ENCODE measurements around the gene ARID3C. TPM values are rescaled to one million over a fixed set of nuclear protein-coding genes. Genes with fewer than 3 reads are reported as not detected.

Gene ARID3C
- total RNA-seq, 1 experiment from 2014 or later: 0.42 TPM

DNA sequence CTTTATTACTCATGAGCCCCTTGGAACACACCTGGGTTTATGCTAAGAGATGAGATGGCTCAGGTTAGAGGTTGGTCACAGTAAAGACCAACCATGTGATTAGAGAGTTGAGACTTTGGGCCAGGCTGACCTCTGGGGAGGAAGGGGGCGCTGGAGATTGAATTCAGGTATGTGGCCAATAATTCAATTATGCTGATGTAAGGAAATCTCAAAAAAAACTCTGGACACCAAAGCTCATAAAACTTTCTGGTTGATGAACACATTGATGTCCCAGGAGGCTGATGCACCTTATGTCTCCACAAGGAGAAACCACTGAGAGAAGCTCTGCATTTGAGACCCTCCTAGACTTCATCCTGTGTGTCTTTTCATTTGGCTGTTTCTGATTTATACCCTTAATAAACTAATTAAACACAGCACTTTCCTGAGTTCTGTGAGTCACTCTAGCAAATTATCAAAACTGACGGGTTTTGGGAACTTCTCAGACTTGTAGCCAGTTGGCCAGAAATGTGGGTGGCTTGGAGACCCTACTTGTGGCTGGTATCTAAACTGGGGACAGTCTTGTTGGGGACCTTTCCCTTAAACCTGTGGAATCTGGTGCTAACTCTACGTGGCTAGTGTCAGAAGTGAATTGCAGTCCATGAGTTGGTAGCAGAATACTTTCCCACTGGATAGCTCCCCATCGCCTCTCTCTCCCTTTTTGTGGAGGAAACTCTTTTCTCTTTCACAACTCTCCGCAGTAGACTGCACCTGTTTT lies 41.1 kb upstream of the ARID3C start:
- Histone ChIP-seq H3K4me1 (ENCODE audit: control insufficient read depth in 1 of 2, insufficient read depth in 2 of 2, low read length in 2 of 2) (peaks cover under 1 to 12% of the 10 kb centered on the region in 2 experiments; a peak in 3 of 4 replicates), H3K4me3 (replicated peaks in 1 of 2; ENCODE audit: low read depth in 1 of 2, low read length in 2 of 2) (no peak overlapping the region), H3K27me3 (ENCODE audit: insufficient read depth, low read length) (no peaks in the 10 kb centered on the region), H3K27ac (ENCODE audit: low read depth, low read length) (no peak overlapping the region), H3K36me3 (ENCODE audit: control insufficient read depth in 1 of 2, insufficient read depth in 2 of 2, low read length in 2 of 2) (no peaks in the 10 kb centered on the region), H4K20me1 (ENCODE audit: insufficient read depth) (no peaks in the 10 kb centered on the region), H3K9me3 (ENCODE audit: control insufficient read depth in 1 of 2, insufficient read depth in 1 of 2, low read depth in 1 of 2, low read length in 2 of 2) (no peaks in the 10 kb centered on the region), H3K9ac (ENCODE audit: low read length) (no peak overlapping the region), H2AFZ (ENCODE audit: low read depth, low read length, poor library complexity, severe bottlenecking) (no peak overlapping the region), H3K79me2 (ENCODE audit: insufficient read depth, low read length) (peaks cover 12% of the 10 kb centered on the region; the same call in 1 of the 2 replicates), H3K9me2 (ENCODE audit: insufficient read depth) (no peaks in the 10 kb centered on the region), H3K4me2 (ENCODE audit: low read length) (no peak overlapping the region)
- CTCF ChIA-PET: no interaction called here
- no peak for ATAC-seq
- TF ChIP-seq JUND (IDR thresholded peaks at IDR 0.05) (no peak), CEBPB (IDR thresholded peaks at IDR 0.05; ENCODE audit: low read depth) (no peak), POLR2AphosphoS5 (IDR thresholded peaks at IDR 0.05; ENCODE audit: low read depth, low read length) (no peak), REST (IDR thresholded peaks at IDR 0.05; ENCODE audit: low read depth) (no peak)
- TF ChIP-seq, protein P1, sequence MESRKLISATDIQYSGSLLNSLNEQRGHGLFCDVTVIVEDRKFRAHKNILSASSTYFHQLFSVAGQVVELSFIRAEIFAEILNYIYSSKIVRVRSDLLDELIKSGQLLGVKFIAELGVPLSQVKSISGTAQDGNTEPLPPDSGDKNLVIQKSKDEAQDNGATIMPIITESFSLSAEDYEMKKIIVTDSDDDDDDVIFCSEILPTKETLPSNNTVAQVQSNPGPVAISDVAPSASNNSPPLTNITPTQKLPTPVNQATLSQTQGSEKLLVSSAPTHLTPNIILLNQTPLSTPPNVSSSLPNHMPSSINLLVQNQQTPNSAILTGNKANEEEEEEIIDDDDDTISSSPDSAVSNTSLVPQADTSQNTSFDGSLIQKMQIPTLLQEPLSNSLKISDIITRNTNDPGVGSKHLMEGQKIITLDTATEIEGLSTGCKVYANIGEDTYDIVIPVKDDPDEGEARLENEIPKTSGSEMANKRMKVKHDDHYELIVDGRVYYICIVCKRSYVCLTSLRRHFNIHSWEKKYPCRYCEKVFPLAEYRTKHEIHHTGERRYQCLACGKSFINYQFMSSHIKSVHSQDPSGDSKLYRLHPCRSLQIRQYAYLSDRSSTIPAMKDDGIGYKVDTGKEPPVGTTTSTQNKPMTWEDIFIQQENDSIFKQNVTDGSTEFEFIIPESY (IDR thresholded peaks at IDR 0.05; ENCODE audit: extremely low read depth, insufficient replicate concordance, low read length): no peak
- intact Hi-C loops (cut with micrococcal nuclease): loop anchor here (10.0 kb wide), 1 partner anchor 315 kb away; the partner anchor contains the start of gene DNAJB5
- POLR2A ChIA-PET: no interaction called here
- BruUV-seq (replicated peaks): no TSS peak
- no peak for DNase-seq (ENCODE audit: low read depth, low spot score)
- RAD21 ChIA-PET (ENCODE audit: low non-redundant PET in 1 of 2, low total read pairs in 2 of 2, uncharacterized antibody in 2 of 2, unreplicated experiment in 2 of 2): no interaction called here

All from HCT116 (cell line).